HG03280 (cell line): ENCODE data around the gene ADAM22.

Experiments used
- ATAC-seq: cut with Tn5 transposase; IDR thresholded peaks from one replicate; pipeline ENCODE4 v1.9.1; 2021; ENCODE audit warnings: mild to moderate bottlenecking, moderate library complexity; ENCODE audit not compliant: unreplicated experiment

The ADAM22 gene

DNA sequence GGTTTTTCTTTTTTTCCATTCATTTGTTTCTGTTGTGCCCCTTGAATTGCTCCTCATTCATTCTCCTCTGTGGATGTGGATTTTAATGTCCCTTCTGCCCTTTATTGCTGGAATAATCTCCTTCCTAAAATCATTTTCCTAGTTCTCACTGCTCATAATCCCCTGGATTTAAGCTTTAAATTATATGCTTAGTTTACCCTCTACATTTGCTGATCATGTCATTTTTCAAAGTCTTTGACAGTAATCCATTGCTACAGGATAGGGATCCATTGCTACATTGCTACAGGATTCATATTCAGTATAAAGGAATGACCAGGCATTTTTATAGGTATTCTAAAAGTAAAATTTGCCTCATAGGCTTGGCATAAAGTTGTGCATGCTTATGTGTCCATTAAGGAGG, 14.3 kb downstream of the ADAM22 start:
- no peak for ATAC-seq

DNA sequence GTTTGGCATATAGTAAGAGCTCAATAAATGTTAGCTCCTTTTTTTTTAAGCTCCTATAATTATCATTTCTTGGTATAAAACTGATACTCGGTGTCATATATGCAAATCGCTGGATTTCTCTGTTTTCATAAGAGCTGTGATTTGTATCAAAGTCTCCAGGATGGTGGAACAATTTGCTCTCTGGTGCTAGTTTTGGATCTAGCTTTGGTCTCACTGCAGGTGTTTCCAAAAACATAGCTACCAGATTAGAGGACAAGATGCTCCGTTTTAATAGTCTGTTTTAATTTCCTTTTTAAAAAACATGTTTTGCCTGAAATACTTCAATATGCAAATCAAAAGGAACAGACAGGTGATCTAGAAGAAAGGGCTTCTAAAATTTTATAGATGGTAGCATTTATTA, 25.3 kb downstream of the ADAM22 start:
- ATAC-seq: no peak

DNA sequence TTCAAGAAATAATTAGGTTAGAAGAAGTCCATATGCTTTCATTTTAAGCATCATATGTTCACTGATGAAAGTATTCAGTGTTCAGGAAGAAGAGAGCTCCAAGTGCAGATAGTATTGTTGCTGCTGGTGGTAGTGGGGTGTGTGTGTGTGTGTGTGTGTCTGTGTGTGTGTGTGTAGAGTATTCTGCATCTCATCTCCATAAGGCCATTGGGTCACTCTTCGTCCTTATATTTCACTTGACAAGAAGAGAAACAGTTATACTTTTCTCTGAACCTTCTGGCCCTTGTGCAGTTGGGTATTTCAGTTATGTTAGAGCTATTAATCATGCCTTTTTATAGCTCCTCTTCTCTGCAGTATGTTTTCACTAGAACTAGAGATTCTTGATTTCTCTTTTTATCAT, 26.2 kb downstream of the ADAM22 start:
- ATAC-seq: no peak

DNA sequence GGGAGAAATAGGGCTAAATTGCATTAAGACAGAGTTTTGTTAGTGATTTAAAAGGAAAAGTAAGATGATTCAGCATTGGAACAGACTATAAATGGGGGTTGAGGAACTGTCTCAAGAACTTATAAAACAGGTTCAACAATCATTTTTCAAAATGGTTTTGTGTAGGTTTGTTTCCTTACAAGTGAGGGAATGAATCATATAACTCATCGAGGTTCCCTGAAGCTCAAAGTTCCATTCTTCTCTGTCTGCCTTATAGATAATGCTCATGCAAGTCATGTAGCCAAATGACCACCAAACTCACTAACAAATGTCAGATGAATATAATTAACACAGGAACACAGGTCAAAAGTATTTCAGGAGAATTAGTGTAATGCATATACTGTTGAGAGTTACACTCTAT, 27.7 kb downstream of the ADAM22 start:
- no peak for ATAC-seq

GRCh38 chr7:87966271-87966670, 32.2 kb downstream of the ADAM22 start:
- no peak for ATAC-seq

- no peak for ATAC-seq
These were observed 34.0 kb downstream of the ADAM22 start for GRCh38 chr7:87968021-87968420.

DNA sequence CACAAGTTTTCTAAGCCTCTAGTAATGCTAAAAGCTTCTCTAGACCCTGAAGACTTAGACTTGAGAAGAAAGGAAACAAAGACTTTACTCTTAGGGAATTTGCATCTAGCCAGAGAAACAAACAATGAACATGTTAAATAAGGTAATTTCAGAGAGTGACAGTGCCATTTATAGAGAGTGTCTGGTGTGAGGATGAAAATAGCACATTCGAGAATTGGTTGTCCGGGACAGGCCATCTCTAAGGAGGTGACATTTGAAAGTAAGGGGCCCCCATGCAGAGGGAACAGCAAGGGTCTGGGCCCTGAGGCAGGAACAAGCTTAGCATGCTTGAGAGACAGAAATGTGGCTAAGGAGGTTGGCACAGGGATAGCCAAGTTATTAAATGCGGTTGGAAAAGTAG, 48.1 kb downstream of the ADAM22 start:
- ATAC-seq: no peak

DNA sequence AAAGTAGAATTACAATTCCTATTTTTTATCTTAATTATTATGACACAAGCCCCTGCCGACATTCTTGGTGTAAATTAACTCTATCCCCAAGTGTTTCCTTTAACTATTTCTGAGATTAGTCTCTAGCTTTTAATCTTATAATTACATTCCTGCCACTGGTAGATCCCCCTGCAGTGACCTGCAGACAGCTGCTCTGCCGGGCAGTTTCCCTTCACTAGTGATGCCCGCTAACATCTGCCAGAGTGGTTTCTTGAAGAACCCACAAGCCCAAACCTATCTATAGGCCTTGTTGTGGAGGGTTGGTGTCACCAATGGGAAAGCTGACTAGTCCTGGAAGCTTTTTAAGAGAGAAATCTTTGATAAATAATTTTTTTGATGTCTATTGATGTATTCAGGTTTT, 50.0 kb downstream of the ADAM22 start:
- ATAC-seq: no peak

- ATAC-seq: no peak
These were observed 59.2 kb downstream of the ADAM22 start for GRCh38 chr7:87993269-87993668.

GRCh38 chr7:87999261-87999660, 65.2 kb downstream of the ADAM22 start:
- ATAC-seq: no peak

DNA sequence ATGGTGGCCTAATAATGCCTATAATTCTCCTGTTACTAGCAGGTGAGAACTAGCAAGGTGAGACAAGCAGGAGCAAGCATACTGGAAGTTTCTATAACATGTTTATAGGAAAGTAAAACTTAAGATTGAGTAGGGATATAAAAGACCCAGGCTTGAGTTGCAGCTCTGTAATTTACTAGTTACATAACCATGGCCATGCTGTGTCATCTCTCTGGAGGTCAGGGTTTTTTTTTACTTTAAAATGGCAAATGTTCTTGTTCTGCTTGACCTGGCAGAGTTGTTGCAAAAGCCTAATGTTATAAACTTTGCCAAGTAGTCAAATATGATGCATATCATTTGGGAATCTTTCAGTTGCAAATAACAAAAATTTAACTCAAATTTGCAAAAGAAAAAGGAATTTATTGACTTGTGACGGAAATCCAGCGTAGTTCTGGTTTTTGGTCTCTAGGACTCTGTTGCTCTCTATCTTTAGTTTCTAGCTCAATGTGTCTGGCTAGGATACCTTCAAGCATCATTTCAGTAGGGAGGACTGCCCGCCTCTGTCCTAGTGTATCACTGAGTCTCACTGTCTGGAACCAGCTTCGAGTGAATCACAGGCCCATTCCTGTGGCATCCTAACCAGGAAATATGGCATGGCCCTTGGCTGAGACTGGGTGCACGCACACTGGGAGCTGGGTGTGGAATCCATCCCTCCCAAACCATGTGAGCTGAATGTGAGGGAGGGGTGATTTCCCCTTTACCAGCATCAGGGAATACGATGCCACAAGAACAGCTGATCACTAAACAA, 67.9 kb downstream of the ADAM22 start:
- ATAC-seq: no peak

GRCh38 chr7:88002617-88003016, 68.6 kb downstream of the ADAM22 start:
- ATAC-seq: no peak

DNA sequence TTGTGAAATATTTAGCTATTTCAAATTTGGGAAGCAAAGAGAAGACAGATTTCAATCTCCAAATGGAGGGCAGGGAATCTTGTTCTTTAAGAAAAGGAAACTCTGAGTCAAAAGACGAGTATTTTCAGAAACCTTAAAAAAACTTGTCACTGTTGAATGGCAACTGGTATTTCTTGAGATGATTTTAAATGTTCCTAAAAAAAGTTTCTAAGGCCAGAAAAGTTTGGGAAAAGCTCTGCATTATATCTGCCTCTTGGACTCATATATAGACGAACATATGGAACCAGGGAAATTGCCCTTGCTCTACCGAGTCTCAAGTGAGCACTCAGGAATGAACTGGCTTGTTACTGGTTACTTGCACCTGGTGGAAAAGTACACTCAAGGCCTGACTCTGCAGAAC, 69.5 kb downstream of the ADAM22 start:
- no peak for ATAC-seq

GRCh38 chr7:88005191-88005590, 71.1 kb downstream of the ADAM22 start:
- no peak for ATAC-seq

DNA sequence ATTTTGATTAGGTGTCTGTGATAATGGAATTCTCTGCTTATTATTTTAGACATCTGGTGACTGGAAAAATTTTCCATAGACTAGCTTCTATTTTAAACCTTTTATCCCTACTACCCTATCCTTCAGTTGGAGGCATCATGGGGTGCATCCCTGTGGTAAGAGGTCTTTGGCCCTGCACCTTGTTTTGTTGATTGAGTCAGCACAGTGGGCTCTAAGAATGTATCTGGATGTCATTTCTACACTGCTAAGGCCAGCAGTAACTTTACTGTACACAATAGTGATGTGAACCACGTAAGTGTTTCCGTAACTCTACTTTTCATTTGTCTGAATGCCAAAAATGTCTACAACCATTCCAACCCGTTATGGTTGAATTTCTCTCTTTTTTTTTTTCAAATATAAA, 75.6 kb downstream of the ADAM22 start:
- ATAC-seq: no peak

DNA sequence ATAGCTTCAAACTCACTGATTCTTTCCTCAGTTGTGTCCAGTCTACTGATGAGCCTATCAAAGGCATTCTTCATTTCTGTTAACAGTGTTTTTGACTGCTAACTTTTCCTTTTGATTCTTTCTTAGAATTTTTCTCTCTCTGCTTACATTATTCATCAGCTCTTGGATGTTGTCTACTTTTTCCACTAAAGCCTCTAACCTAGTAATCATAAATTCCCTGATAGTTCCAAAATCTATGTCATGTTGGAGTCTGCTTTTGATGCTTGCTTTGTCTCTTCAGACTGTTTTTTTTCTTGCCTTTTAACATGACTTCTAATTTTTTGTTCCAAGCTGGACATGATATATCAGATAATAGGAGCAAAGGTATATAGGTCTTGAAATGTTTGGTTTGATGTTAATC, 78.0 kb downstream of the ADAM22 start:
- no peak for ATAC-seq

DNA sequence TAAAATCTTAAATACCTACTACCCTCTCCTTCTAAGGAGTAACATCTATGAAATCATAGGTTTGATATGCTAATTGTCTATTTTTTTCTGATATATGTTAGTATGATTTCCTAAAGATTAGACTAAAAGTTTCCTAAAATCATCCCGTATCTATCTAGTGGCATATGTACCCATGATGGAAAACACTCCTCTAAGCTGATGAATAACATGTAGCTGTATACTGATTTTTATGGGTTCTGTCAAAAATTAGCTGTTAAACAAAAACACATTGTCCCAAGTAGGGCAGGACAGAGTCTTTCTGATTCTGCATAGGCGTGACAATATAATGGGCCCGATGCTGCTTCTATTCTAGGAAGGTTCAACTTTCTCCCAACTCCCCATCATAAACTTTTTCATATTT, 79.9 kb downstream of the ADAM22 start:
- no peak for ATAC-seq

- ATAC-seq: no peak
These were observed 80.5 kb downstream of the ADAM22 start for GRCh38 chr7:88014581-88014980.

GRCh38 chr7:88015309-88015708, 81.3 kb downstream of the ADAM22 start:
- no peak for ATAC-seq

GRCh38 chr7:88018501-88018900, 84.5 kb downstream of the ADAM22 start:
- ATAC-seq: no peak

DNA sequence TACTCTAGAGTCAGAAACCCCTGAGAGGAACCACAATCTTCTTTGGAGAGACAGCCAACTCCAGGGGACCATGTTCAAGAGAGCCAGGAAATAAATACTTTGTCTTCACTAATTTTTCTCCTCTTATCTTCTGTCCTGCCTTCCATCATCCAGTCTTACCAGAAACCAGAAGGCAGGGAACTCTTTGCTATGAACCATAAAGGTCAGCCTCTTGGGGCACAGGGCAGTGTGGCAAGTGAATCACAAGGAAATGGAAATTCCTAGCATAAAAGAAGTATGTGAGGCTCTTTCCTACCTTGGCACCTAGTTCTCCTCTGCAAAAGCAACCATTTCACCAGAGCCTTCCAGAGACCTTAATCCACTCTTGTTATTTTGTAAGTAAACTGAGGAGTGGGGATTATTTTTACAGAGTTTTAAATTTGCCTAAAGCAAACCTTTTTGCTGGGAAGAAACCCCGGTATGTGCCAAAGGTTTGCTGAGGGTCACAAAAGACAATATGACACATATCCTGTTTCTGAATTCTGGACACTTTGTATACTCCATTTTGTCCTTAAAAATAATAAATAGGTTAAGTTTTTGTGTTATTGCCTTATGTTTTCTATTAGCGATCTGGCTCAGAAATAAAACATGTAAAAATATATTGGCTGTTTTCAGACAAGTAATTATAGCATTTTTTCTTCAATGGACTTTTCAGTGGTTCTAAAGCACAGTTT, 87.1 kb downstream of the ADAM22 start:
- ATAC-seq: no peak

- ATAC-seq: no peak
These were observed 93.7 kb downstream of the ADAM22 start for GRCh38 chr7:88027724-88028123.
